Jurkat, Clone E6-1 (cell line): Measurements from ENCODE around the gene APBB1IP.
"Not testable (repeated sequence)": the region's sequence is repeated elsewhere in the genome, so short reads cannot be mapped to it uniquely, and the experiment has no call there.

ENCODE experiments used
- DNase-seq: peaks from one replicate; pipeline ENCODE4 v3.0.0-alpha.2; 2011; ENCODE audit warnings: low read depth, low spot score
- H3K4me3 ChIP-seq: 2 replicates; pipeline ENCODE4 v1.5.1; 2011; ENCODE audit warnings: mild to moderate bottlenecking, low read length, control low read depth, moderate library complexity

The APBB1IP gene

DNA sequence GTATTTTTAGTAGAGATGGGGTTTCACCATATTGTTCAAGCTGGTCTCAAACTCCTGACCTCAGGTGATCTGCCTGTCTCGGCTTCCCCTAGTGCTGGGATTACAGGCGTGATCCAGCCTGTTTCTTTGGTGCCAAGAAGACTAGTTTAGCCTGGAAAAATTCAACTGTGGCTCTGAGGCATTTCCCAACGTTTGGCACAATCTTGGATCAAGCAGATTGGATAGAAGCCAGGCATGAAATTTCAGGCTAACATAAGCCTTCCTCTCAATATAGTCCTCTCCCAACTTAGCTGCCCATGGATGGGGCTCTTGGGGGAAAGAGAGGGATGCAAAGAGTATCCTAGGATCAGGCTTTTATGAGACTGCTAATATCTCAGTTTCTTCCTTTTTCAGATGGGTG is 53.8 kb downstream of the APBB1IP start:
- DNase-seq = no peak
- H3K4me3 ChIP-seq = no peak overlapping the region

DNA sequence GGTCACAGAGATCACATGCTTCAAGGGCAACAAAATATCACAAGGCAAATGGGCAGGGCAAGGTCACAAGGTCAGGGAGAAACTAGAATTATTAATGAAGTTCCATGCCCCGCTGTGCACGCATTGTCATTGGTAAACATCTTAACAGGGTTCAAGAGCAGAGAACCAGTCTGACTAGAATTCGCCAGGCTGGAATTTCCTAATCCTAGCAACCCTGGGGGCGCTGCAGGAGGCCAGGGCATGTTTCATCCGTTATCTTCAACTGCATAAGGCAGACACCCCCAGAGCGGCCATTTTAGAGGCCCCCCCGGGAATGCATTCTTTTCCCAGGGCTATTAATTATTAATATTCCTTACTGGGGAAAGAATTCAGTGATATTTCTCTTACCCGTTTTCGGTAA is 54.6 kb downstream of the APBB1IP start:
- H3K4me3 ChIP-seq, DNase-seq: not testable (repeated sequence)

DNA sequence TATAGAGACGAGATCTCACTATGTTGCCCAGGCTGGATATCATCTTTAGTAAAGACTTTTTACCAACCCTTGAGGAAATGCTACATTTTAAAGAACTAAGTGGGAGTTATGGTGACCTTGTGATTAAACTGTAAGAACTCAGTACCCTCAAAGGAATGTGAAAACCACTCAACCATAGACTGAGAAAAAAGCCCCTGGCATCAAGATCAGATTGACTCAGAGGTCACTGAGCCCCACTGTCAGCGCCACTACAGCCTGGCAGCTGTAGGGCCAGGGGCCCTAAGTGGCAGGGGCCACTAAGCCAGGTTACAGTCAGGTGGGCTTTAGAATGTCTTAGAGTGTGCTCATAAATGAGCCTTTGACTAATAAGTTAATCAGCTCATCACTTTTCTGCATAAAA is 55.9 kb downstream of the APBB1IP start:
- no peak overlapping the region for H3K4me3 ChIP-seq
- DNase-seq = no peak

DNA sequence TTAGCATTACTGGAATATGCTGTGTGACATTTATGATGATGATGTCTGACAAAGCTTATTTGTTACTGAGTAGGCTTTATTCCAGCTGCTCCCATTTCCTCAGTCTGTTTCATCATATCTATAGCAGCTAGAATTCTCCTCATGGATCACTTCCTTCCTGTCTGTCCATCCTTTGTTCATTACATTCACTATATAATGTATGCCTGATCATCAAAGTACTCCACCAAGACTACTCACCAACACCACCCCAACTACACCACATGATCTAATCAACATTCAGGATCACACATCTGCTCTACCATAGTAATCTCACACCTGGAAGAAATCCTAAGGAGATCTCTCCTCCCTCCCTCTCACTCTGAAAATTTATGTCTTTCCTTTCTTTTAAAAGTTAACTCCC is 61.3 kb downstream of the APBB1IP start:
- no peak for DNase-seq
- no peak overlapping the region for H3K4me3 ChIP-seq

DNA sequence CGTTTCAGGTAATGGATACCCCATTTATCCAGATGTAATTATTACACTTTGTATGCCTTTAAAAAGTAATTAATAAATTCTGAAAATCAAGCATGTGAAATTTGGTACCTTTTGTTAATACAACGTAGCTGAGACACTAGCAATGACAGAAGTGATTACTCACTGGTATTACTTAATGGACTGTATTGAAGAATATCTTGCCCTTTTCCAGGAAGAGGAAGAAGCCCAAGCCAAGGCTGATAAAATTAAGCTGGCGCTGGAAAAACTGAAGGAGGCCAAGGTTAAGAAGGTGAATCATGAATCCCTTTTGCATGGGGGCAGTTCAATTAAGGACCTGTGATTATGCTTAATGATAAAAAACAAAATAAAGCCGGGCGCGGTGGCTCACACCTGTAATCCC is 64.8 kb downstream of the APBB1IP start:
- DNase-seq = no peak
- H3K4me3 ChIP-seq = no peak overlapping the region

DNA sequence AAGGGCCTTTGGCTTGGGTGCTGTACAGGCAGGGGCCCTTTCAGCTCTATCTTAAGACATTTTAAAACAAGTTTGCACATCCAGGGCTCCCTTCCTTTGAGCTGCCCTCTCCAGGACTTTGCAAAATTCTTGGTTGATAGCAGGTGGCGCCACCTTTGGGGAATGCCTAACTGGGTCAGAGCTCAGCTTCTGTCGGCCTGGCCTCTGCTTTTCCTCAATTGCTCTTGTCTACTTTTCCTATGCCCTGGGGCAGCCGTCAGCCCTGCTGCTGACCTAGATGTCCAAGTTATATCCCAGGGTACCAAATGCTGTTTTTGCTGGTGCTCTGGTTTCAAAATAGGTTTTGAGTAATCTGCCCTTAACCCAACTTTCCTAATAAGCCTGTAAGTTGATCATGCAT is 65.8 kb downstream of the APBB1IP start:
- DNase-seq = no peak
- H3K4me3 ChIP-seq = no peak overlapping the region

DNA sequence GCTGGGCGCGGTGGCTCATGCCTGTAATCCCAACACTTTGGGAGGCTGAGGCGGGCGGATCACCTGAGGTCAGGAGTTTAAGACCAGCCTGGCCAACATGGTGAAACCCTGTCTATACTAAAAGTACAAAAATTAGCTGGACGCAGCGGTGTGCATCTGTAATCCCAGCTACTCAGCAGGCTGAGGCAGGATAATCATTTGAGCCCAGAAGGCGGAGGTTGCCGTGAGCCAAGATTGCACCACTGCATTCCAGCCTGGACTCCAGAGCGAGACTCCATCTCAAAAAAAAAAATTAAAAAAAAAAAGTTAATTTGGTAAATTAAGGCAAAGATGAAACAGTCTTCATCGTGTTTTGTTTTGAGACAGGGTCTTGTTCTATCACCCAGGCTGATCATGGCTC is 66.3 kb downstream of the APBB1IP start:
- not testable (repeated sequence) for DNase-seq, H3K4me3 ChIP-seq

DNA sequence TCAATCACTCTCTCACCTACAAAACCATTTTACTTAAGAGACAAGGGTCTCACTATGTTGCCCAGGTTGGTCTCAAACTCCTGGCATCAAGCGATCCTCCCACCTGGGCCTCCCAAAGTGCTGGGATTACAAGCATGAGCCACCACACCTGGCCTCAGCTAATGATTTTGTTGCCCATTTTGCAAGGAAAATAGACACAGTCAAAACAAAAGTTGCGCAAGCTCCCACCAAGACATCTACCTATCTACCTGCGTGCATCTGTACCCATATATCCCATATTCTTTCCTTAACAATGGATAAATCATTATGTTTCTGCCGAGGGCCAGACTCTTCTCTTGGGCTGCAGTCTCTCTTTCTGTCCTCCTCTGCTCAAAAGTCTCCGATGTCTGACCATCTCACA is 67.3 kb downstream of the APBB1IP start:
- H3K4me3 ChIP-seq = no peak overlapping the region
- no peak for DNase-seq

DNA sequence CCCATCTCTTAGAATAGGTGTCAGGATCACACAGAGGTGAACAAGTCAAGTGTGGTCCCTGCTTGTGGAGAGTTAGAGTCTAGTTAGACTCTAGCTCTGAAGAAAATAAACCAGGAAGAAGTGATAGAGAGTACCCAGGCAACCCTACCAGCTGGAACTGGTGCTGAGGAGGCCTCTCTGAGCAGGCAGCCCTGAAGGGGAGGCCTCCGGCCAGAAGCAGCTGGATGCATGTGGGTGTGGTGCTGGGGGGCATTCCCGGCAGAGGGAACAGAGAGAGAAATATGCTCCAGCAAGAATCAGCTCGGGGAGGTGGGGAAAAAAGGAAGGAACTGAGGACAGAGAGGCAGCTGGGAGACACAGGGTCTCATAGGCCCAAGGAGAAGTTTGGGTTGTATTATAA is 68.6 kb downstream of the APBB1IP start:
- no peak overlapping the region for H3K4me3 ChIP-seq
- DNase-seq = no peak

DNA sequence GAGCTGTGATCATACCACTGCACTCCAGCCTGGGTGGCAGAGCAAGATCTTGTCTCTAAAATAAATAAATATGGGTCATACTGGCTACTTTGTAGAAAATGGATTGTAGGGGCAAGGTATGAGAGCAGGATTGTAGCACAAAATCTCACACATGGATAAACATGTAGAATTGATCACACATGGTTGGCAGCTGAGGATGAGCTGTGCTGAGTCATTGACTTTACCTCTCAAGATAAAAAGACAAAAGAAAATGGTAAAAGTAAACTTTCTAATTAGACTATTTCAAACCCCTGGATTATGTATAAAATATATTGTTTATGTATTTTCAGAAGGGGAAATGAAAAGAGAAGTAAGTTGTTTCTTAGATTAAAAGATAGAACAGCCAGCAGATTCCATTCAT is 69.3 kb downstream of the APBB1IP start:
- DNase-seq = no peak
- H3K4me3 ChIP-seq = no peak overlapping the region

DNA sequence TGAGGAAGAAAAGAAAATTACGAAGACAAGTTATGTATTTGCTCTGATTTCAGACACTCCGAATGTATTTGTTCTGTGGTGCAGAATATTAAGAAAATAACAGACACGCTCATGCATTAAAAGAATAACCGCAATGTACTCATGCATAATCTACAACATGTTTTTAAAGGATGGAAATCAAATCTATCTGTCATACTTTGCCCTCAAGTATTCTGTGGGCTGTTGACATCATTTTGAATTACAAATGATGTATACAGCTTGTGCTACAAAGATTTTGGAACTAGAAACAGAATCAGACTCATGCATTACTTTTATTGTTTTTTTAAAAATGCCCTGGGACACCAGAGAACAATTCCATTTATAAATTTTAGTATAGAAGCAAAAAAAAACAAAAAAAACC is 69.9 kb downstream of the APBB1IP start:
- DNase-seq = no peak
- H3K4me3 ChIP-seq = no peak overlapping the region

DNA sequence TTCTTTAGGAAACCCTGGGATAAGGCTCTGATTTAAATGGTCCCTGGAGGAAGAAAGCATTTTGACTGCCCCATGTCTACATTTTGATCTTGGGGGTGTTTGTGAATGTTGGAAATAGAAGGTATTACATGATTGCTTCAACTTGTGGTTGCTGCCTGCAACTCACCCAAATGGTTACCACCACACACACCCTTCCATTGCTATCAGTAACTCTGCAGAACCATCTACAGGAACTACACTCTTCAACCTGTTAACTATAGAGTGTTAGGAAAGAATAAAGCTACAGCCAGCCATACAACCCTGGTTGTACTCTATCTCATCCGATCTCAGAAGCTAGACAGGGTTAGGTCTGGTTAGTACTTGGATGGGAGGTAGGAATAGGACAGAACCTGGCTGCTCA is 71.2 kb downstream of the APBB1IP start:
- DNase-seq = peak; percentile 19

DNA sequence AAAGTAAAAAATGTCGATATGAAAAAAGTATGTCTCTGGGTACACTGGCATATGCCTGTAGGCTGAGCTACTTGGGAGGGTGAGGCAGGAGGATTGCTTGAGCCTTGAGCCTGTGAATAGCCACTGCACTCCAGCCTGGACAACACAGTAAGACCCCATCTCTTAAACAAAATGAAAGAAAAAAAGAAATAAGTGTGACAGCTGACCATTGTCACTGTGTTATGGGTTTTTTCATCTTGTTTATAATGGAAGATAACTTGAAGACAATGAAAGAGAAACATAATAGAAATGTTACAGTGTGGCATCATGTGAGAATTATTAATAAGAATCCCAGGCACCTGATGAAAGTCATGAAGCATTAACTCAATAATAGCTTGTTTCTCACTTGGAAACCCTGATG is 75.0 kb downstream of the APBB1IP start:
- no peak for DNase-seq
- H3K4me3 ChIP-seq = no peak overlapping the region

More for the DNA sequence above, 71.2 kb downstream of the APBB1IP start:
- no peak overlapping the region for H3K4me3 ChIP-seq

DNA sequence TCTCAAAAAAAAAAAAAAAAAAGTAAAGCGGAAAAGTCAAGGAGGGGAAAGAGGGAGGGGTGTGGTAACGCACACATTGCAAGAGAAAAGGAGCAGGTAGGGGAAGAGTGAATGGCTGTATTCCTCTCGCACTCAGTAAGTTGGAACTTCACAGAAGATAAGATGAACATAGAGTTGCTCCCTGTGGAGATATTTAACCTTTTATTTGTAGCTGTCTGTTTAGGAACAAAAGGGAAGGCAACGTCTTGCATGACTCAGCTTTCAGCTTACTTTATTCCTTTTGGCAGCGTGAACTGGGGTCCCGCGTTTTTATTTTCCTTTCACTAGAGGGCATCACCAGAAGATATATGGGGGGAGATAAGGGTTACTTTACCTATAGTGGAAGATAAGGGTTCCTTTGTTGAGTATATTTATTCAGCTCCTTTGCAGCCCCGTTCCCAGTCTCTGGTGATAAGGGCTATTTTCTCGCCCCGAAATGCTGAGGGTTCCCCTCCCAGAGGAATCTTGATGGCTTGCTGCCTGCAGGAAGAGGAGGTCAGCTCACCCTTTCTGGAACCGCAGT is 78.5 kb downstream of the APBB1IP start:
- H3K4me3 ChIP-seq = no peak overlapping the region
- no peak for DNase-seq

DNA sequence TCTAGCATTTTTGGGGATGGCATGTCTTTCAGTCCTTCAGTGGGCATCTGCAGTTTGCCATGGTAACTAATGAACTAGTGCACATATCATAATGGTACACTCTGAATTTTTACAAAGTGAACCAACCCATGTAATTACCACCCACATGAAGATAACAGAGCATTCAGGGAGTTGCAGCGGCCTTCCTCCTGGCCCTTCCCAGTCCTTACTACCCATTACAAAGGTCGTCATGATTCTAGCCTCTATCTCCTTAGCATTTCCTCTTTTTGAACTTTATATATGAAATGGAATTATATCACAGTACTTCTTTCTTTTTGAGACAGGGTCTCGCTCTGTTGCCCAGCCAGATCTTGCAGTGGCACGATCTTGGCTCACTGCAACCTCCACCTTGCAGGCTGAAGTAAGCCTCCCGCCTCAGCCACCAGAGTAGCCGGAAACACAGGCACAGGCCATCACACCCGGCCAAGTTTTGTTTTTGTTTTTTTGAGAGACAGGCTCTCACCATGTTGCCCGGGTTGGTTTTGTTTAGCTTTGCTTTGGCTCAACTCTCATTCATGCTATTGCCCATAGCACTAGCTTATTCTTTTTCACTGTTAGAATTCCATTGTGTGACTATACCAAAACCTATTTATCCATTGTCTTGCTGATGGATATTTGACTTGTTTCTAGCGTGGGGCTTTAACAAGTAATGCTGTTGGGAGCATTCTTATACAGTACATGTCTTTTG is 79.2 kb downstream of the APBB1IP start:
- no peak overlapping the region for H3K4me3 ChIP-seq

DNA sequence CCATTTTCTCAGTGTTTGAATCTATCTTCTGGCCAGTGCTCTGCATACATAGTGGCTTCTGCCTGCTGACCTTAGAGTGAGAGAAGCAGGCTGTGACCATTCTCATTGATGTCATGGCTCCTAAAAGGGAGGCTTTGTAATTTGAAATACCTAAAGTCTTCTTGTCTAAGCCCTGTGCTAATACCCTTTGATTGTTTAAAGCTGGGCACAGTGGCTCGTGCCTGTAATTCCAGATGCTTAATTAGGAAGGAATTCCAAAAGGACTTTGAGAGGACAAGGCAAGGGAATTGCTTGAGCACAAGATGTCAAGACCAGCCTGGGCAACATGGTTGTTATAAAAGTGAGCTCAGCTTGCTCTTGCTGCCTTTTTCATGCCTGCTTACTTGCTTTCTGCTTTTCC is 81.7 kb downstream of the APBB1IP start:
- DNase-seq = no peak
- no peak overlapping the region for H3K4me3 ChIP-seq

More for the DNA sequence above, 79.2 kb downstream of the APBB1IP start:
- no peak for DNase-seq

DNA sequence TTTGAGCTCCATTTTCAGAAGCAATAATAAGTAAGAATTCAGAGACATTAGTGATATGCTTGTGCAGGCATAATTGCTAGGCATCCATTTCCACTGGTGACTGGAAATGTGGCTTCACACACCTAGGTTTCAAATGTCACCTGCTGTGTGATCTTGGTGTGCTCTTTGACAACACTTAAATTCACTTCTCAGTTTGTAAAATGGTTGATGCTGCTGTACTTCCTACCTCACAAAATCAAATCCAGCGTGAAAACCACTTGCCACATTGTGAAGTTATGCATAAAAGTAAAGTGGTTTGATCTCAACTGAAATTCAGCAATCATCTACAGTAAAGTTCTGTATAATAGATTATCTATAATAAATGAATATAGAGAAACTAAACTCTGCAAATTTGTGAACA is 82.4 kb downstream of the APBB1IP start:
- H3K4me3 ChIP-seq = no peak overlapping the region
- DNase-seq = no peak

DNA sequence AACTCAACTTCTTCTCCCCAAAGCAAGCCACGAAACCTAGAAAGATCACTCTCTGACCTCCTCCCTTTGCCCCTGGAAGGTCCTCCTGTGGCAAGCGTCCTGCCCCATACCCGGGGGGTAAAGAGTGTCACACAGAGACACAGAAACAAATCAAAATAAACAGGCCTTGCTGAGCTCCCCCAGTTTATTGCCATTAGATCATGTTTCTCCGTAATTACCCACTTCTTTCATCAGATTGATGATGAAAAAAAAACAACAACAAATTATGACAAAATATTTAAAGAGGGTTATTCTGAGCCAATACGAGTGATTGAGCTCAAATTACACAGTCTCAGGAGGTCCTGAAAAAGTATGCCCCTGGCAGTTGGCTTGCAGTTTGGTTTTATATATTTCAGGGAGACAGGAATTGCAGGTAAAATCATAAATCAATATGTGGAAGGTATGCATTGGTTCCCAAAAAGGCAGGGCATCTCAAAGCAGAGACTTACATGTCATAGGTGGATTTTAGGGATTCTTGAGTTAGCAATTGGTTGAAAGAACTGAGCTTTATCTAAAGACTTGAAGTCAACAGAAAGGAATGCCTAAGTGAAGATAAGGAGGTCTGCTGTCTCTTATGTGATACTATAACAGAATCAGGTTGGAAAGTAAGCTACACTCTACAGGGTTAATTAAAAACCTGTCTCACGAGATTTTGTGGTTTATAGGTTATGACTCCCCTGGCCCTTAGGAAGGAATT is 86.2 kb downstream of the APBB1IP start:
- H3K4me3 ChIP-seq = no peak overlapping the region
- no peak for DNase-seq

DNA sequence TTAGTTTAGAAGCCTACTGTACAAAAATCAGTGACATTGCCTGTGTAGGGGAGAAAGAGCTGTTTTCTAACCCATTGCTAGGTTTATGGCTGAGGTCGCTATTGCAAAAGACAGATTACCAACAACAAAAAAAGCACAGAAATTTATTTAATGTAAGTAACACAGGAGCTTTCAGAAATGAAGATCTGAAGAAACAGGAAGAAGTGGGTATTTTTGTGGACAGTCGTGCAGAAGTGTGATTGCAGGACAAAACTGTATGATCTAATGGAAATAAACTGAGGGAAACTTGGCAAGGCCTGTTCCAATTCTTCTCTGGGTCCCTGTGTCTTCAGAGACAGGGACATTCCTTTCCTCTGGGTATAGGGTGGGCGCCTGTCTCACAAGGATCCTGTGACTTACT is 87.4 kb downstream of the APBB1IP start:
- DNase-seq = no peak
- H3K4me3 ChIP-seq = no peak overlapping the region

DNA sequence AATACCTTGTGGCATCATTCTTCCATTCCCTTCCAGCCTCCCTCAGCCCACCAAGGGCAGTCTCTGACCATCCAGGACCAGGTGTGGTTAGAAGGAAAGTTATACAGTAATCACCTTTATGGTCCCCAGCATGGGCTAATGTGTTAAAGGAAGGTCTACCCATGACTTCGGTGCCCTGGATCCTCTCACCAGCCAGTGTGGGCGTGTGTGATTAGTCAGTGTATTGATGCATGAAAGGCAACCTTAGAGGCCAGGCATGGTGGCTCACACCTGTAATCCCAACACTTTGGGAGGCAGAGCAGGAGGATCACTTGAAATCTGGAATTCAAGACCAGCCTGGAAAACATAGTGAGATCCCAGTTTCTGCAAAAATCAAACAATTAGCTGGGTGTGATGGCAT is 88.9 kb downstream of the APBB1IP start:
- no peak for DNase-seq
- H3K4me3 ChIP-seq = no peak overlapping the region

DNA sequence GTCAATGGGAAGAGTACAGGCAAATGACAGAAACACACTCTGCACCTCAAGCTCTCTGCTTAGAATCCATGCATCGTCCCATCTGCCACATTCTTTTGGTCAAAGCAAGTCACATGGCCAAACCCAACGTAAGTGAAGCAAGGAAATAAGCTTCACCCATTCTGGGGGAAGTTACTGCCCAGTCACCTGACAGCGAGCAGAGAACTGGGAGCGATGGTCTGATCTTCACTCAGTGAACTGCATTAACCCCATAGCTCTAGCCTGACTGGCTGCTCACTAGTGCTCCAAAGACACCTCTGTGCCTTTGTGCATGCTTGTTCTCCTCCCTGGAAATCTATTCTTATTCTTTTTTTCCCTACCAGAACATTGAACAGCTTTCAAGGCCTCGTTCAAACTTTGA is 89.9 kb downstream of the APBB1IP start:
- no peak for DNase-seq
- H3K4me3 ChIP-seq = no peak overlapping the region
